A673 (cell line): ENCODE measurements around the gene FXN. TPM values are rescaled to one million over a fixed set of nuclear protein-coding genes. Genes with fewer than 3 reads are reported as not detected.

Experiments
- BruUV-seq: library from RNA; stranded (reverse); fragments of 400-500 nt; replicated peaks from 2 replicates; lab custom pipeline; 2021; lab: Mats Ljungman, UMichigan
- CTCF ChIA-PET: fragments of 300-600 bp; sonication (Branson Sonifier 250); formaldehyde crosslinking; loops from one replicate; lab custom pipeline; 2022; ENCODE audit warnings: antibody characterized with exemption; lab: Charles Lee
- POLR2A ChIA-PET: fragments of 300-600 bp; sonication (Branson Sonifier 250); formaldehyde crosslinking; loops from one replicate; lab custom pipeline; 2022; ENCODE audit warnings: antibody characterized with exemption; ENCODE audit not compliant: low non-redundant PET; lab: Charles Lee
- DNase-seq: peaks from one replicate; pipeline ENCODE4 v3.0.0-alpha.2; 2015; ENCODE audit warnings: low spot score
- H3K27ac ChIP-seq: fragments of 200-600 bp; sonication (generic); 2 replicates; pipeline ENCODE4 v1.5.1; 2016; ENCODE audit warnings: mixed run types, low read depth, mild to moderate bottlenecking, mixed read lengths, antibody characterized with exemption, low read length; ENCODE audit not compliant: poor library complexity, severe bottlenecking
- H3K27me3 ChIP-seq: fragments of 200-600 bp; sonication (generic); replicated peaks from 2 replicates; pipeline ENCODE4 v1.6.1; 2017; ENCODE audit warnings: mixed run types, low read depth, mild to moderate bottlenecking, mixed read lengths, antibody characterized with exemption, low read length; ENCODE audit not compliant: insufficient read depth, poor library complexity
- H3K36me3 ChIP-seq: fragments of 200-600 bp; sonication (generic); 2 replicates; pipeline ENCODE4 v1.6.1; 2016; ENCODE audit warnings: mixed run types, mild to moderate bottlenecking, mixed read lengths, antibody characterized with exemption, low read length; ENCODE audit not compliant: insufficient read depth, poor library complexity, severe bottlenecking
- H3K4me1 ChIP-seq: fragments of 200-600 bp; sonication (generic); 2 replicates; pipeline ENCODE4 v1.6.1; 2017; ENCODE audit warnings: mixed run types, mild to moderate bottlenecking, mixed read lengths, antibody characterized with exemption, low read length; ENCODE audit not compliant: insufficient read depth, poor library complexity, severe bottlenecking
- H3K4me3 ChIP-seq: fragments of 200-600 bp; sonication (generic); 2 replicates; pipeline ENCODE4 v1.5.1; 2016; ENCODE audit warnings: low read depth, mixed run types, mild to moderate bottlenecking, mixed read lengths, low read length; ENCODE audit not compliant: poor library complexity, severe bottlenecking
- H3K9me3 ChIP-seq: fragments of 200-600 bp; sonication (generic); 2 replicates; pipeline ENCODE4 v1.6.1; 2016; ENCODE audit warnings: mixed run types, low read depth, mild to moderate bottlenecking, mixed read lengths, antibody characterized with exemption, low read length; ENCODE audit not compliant: poor library complexity, severe bottlenecking
- EZH2 ChIP-seq: fragments of 200-600 bp; sonication (generic); IDR thresholded peaks from 2 replicates; pipeline ENCODE4 v1.6.1; 2017; ENCODE audit warnings: borderline replicate concordance, low read depth, mild to moderate bottlenecking, mixed read lengths, antibody characterized with exemption, low read length; ENCODE audit not compliant: poor library complexity, severe bottlenecking
- intact Hi-C: fragments of 100-400 bp; cut with micrococcal nuclease; formaldehyde crosslinking; loops from one replicate; pipeline ENCODE4 v1.10.0; 2022; ENCODE audit not compliant: unreplicated experiment
- total RNA-seq: library from RNA; stranded (reverse); gene quantifications from 2 replicates; pipeline ENCODE4 v1.2.3, GENCODE V29; 2021
- TF ChIP-seq, protein P1 (sequence below): fragments of 300-800, 200-600 bp; sonication (generic); conservative IDR thresholded peaks from 2 replicates; pipeline ENCODE4 v1.5.1; 2017; ENCODE audit warnings: low read depth, mild to moderate bottlenecking, antibody characterized with exemption, low read length, moderate library complexity, mixed read lengths

FXN gene
- total RNA-seq, 1 experiment from 2014 or later: 20.8 TPM

DNA sequence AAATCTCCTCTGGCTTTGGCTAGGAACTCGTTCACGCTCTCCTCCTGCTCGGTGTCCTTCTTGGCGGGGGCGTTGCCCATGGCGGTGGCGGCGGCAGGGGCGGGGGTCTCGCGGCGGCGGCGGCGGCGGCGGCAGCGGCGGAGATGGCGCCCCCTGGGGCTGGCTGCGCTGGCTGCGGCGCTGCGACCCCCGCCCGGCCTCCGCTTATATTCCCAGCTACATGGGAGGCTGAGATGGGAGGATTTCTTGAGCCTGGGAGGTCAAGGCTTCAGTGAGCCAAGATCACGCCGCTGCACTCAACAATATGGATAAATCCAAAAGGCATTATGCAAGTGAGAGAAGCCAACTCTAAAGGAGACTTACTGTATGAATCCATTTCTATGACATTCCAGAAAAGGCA lies 21.5 kb upstream of the FXN start, which contains the start of gene PRKACG:
Gene PRKACG, minus strand, starts transcription at position 101 of the 400 bp plus-strand sequence. Its CDS starts 21 bp downstream, at position 80.
- intact Hi-C loops: no loop called here
- no peaks in the 10 kb centered on the region for H3K36me3 ChIP-seq
- DNase-seq: no peak
- H3K27me3 ChIP-seq: peaks cover 18% of the 10 kb centered on the region
- no peaks in the 10 kb centered on the region for H3K9me3 ChIP-seq
- H3K4me3 ChIP-seq: no peak within 1 kb of the TSS
- no peaks in the 10 kb centered on the region for H3K4me1 ChIP-seq
- POLR2A ChIA-PET: no interaction called here
- no TSS peak for BruUV-seq
- TF ChIP-seq EZH2: no peak
- H3K27ac ChIP-seq: no peak within 1 kb of the TSS
- CTCF ChIA-PET: no interaction called here

DNA sequence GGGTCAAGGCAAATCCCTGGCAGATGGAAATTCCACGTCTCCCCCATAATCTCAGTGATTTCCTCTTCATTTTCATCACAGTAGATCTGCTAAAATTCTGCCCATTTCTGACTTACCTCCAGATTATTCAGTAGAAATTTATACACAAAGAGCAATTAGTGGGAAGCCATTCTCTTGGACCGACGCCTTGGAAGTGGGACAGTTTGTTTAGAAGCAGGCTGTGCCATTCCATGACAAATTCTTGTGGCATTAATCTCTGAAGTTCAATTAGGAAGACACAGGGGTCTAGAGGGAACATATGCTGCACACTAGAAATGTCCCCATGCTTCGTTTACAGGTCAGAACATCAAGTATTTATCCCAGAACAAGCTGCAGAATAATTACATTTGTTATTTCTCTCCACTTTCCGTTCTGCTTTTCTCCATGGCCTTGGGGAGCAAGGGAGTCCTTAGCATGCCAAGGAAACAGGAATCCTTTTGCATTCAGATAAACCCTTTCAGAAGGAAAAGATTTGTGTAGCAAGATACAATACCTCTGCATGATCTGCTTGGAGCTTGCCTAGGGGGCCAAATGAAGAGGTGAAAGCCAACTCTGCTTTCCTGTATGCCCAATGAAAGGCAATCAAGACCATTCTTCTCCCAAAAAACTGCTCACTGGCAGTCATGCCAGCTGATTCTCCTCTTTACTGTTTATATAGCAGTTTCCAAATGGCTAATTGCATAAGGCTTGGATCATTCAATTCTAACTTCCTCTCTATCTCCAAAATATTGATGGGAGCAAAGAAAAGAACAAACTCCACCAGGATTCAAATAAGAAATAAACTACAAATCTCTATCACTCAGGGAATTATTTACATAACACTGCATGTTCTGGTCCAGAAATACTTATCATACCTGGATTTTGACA lies 19.1 kb upstream of the FXN start:
- BruUV-seq: no TSS peak
- POLR2A ChIA-PET: no interaction called here
- CTCF ChIA-PET: no interaction called here
- Histone ChIP-seq H3K4me3 (no peak overlapping the region), H3K36me3 (no peaks in the 10 kb centered on the region), H3K27me3 (peaks cover 4% of the 10 kb centered on the region), H3K27ac (no peak overlapping the region), H3K9me3 (no peaks in the 10 kb centered on the region), H3K4me1 (no peaks in the 10 kb centered on the region)
- DNase-seq: no peak
- no peak for TF ChIP-seq EZH2
- TF ChIP-seq, protein P1, sequence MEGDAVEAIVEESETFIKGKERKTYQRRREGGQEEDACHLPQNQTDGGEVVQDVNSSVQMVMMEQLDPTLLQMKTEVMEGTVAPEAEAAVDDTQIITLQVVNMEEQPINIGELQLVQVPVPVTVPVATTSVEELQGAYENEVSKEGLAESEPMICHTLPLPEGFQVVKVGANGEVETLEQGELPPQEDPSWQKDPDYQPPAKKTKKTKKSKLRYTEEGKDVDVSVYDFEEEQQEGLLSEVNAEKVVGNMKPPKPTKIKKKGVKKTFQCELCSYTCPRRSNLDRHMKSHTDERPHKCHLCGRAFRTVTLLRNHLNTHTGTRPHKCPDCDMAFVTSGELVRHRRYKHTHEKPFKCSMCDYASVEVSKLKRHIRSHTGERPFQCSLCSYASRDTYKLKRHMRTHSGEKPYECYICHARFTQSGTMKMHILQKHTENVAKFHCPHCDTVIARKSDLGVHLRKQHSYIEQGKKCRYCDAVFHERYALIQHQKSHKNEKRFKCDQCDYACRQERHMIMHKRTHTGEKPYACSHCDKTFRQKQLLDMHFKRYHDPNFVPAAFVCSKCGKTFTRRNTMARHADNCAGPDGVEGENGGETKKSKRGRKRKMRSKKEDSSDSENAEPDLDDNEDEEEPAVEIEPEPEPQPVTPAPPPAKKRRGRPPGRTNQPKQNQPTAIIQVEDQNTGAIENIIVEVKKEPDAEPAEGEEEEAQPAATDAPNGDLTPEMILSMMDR: no peak
- intact Hi-C loops: no loop called here

DNA sequence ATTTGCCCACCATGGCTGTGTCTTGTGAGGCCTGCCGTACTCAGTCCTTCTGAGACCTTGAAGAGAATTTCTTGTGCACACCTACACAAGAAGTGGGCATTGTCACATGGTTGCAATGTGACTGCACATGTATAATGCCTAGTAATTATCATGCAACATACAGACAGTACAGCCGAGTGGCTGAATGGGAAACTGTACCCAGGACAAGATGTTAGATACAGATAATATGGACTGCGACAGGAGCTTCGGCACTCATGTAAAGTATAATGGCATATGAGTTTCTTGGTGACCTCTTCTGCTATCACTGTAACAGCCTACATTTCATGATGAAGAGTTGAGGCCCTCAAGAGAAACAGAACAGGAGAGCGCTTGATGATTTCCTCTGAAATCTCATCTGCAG lies 16.8 kb upstream of the FXN start:
- H3K9me3 ChIP-seq: no peaks in the 10 kb centered on the region
- intact Hi-C loops: no loop called here
- no peak overlapping the region for H3K4me3 ChIP-seq
- H3K36me3 ChIP-seq: no peaks in the 10 kb centered on the region
- ChIA-PET CTCF (no interaction called here), POLR2A (no interaction called here)
- TF ChIP-seq EZH2: no peak
- TF ChIP-seq, protein P1: no peak
- BruUV-seq: no TSS peak
- peaks cover 7% of the 10 kb centered on the region for H3K27me3 ChIP-seq
- DNase-seq: no peak
- no peaks in the 10 kb centered on the region for H3K4me1 ChIP-seq
- no peak overlapping the region for H3K27ac ChIP-seq
